IMR-90 (cell line): Measurements from ENCODE around the gene PCNX2. TPM values are rescaled to one million over a fixed set of nuclear protein-coding genes. Genes with fewer than 3 reads are reported as not detected.

Experiments used
- ATAC-seq: fragments of 200-7000 bp; cut with Tn5 transposase; 2 replicates; pipeline ENCODE4 v1.9.1; 2020; ENCODE audit warnings: low read depth, mild to moderate bottlenecking, moderate library complexity
- BruUV-seq: library from RNA; stranded (reverse); fragments of 400-500 nt; replicated peaks from 2 replicates; lab custom pipeline; 2021; lab: Mats Ljungman, UMichigan
- CTCF ChIA-PET: fragments of 300-600 bp; formaldehyde crosslinking; extraction: SDS; loops from one replicate; lab custom pipeline; 2021; ENCODE audit warnings: antibody characterized with exemption; lab: Yijun Ruan, JAX
- POLR2A ChIA-PET: fragments of 300-600 bp; sonication (Branson Sonifier 250); formaldehyde crosslinking; loops from one replicate; lab custom pipeline; 2022; ENCODE audit warnings: antibody characterized with exemption; ENCODE audit not compliant: unreplicated experiment; lab: Charles Lee
- DNase-seq: peaks from one replicate; pipeline ENCODE4 v3.0.0; 2013
- H2AFZ ChIP-seq: replicated peaks from 2 replicates; pipeline ENCODE3; 2013; ENCODE audit warnings: low read length, mild to moderate bottlenecking; ENCODE audit not compliant: poor library complexity
- H2AK5ac ChIP-seq: 2 replicates; pipeline ENCODE4 v1.6.1; 2013; ENCODE audit warnings: low read depth, low read length, inconsistent platforms
- H2AK9ac ChIP-seq: replicated peaks from 2 replicates; pipeline ENCODE3; 2013; ENCODE audit warnings: mild to moderate bottlenecking, low read depth, low read length, moderate library complexity; ENCODE audit not compliant: poor library complexity
- H2BK120ac ChIP-seq: 2 replicates; pipeline ENCODE4 v1.6.1; 2013; ENCODE audit warnings: low read depth, low read length, inconsistent platforms
- H2BK15ac ChIP-seq: 3 replicates; pipeline ENCODE4 v1.6.1; 2013; ENCODE audit warnings: low read depth, low read length, inconsistent platforms
- H2BK20ac ChIP-seq: 2 replicates; pipeline ENCODE4 v1.6.1; 2013; ENCODE audit warnings: low read depth, mild to moderate bottlenecking, inconsistent platforms, low read length, moderate library complexity
- H2BK5ac ChIP-seq: 2 replicates; pipeline ENCODE4 v1.6.1; 2013; ENCODE audit warnings: mild to moderate bottlenecking, low read depth, low read length, inconsistent platforms; ENCODE audit not compliant: poor library complexity, severe bottlenecking
- H3K14ac ChIP-seq: replicated peaks from 2 replicates; pipeline ENCODE4 v1.6.1; 2013; ENCODE audit warnings: low read depth, low read length, inconsistent platforms
- H3K18ac ChIP-seq: 2 replicates; pipeline ENCODE4 v1.6.1; 2013; ENCODE audit warnings: low read depth, low read length, control low read depth
- H3K23ac ChIP-seq: 2 replicates; pipeline ENCODE4 v1.6.1; 2013; ENCODE audit warnings: low read depth, low read length, inconsistent platforms
- H3K27ac ChIP-seq: 2 replicates; pipeline ENCODE4 v1.5.1; 2013; ENCODE audit warnings: mild to moderate bottlenecking, control low read depth, low read length; ENCODE audit not compliant: insufficient read depth
- H3K27me3 ChIP-seq: 2 replicates; pipeline ENCODE4 v1.6.1; 2013; ENCODE audit warnings: low read length; ENCODE audit not compliant: control insufficient read depth, insufficient read depth
- H3K36me3 ChIP-seq: 2 replicates; pipeline ENCODE4 v1.6.1; 2013; ENCODE audit warnings: low read length, mixed read lengths; ENCODE audit not compliant: control insufficient read depth, insufficient read depth
- H3K4ac ChIP-seq: 2 replicates; pipeline ENCODE4 v1.6.1; 2013; ENCODE audit warnings: low read depth, low read length, inconsistent platforms
- H3K4me1 ChIP-seq: 2 replicates; pipeline ENCODE4 v1.6.1; 2013; ENCODE audit warnings: low read length, mixed read lengths; ENCODE audit not compliant: control insufficient read depth, insufficient read depth
- H3K4me2 ChIP-seq: 2 replicates; pipeline ENCODE4 v1.6.1; 2013; ENCODE audit warnings: low read depth, mild to moderate bottlenecking, control low read depth, low read length, moderate library complexity
- H3K4me3 ChIP-seq: 2 replicates; pipeline ENCODE4 v1.5.1; 2013; ENCODE audit warnings: low read depth, mild to moderate bottlenecking, control low read depth, low read length, moderate library complexity; ENCODE audit not compliant: insufficient read depth
- H3K56ac ChIP-seq: 2 replicates; pipeline ENCODE4 v1.6.1; 2013; ENCODE audit warnings: low read length, inconsistent platforms; ENCODE audit not compliant: insufficient read depth; ENCODE audit errors: extremely low read depth
- H3K79me1 ChIP-seq, 2 experiments: 2 replicates each; pipeline ENCODE4 v1.6.1; 2013; ENCODE audit warnings: low read length in 2 of 2, inconsistent platforms in 1 of 2, low read depth in 1 of 2
- H3K9ac ChIP-seq: 2 replicates; pipeline ENCODE4 v1.6.1; 2013; ENCODE audit warnings: low read depth, low read length, control low read depth
- H3K9me1 ChIP-seq: 2 replicates; pipeline ENCODE4 v1.6.1; 2013; ENCODE audit warnings: low read length, inconsistent platforms; ENCODE audit not compliant: insufficient read depth
- H3K9me3 ChIP-seq: 2 replicates; pipeline ENCODE4 v1.6.1; 2013; ENCODE audit warnings: low read length; ENCODE audit not compliant: control insufficient read depth, insufficient read depth
- H4K20me1 ChIP-seq: 2 replicates; pipeline ENCODE4 v1.6.1; 2013; ENCODE audit warnings: low read length, inconsistent platforms; ENCODE audit not compliant: insufficient read depth
- H4K5ac ChIP-seq: 2 replicates; pipeline ENCODE4 v1.6.1; 2013; ENCODE audit warnings: mild to moderate bottlenecking, low read depth, low read length, control low read depth
- H4K8ac ChIP-seq, 2 experiments: 2 replicates each; pipeline ENCODE4 v1.6.1; 2013; ENCODE audit warnings: low read depth in 2 of 2, low read length in 2 of 2, control low read depth in 1 of 2, inconsistent platforms in 1 of 2
- H4K91ac ChIP-seq: 2 replicates; pipeline ENCODE4 v1.6.1; 2013; ENCODE audit warnings: low read depth, low read length, inconsistent platforms; ENCODE audit not compliant: insufficient read depth
- BHLHE40 ChIP-seq: fragments of 150-350 bp; IDR thresholded peaks from 2 replicates; pipeline ENCODE4 v1.6.1; 2016; ENCODE audit warnings: mild to moderate bottlenecking, low read depth, low read length
- CEBPB ChIP-seq: IDR thresholded peaks from 2 replicates; pipeline ENCODE4 v1.6.1; 2012; ENCODE audit warnings: low read depth, low read length, improper control_type of control experiment
- CHD1 ChIP-seq: IDR thresholded peaks from 2 replicates; pipeline ENCODE4 v1.6.1; 2012; ENCODE audit warnings: low read depth, low read length, improper control_type of control experiment
- FOS ChIP-seq: fragments of 150-350 bp; IDR thresholded peaks from 2 replicates; pipeline ENCODE4 v1.6.1; 2016; ENCODE audit warnings: low read depth, low read length
- MAFK ChIP-seq: IDR thresholded peaks from 2 replicates; pipeline ENCODE4 v1.6.1; 2012; ENCODE audit warnings: low read depth, low read length, improper control_type of control experiment
- MAZ ChIP-seq: IDR thresholded peaks from 2 replicates; pipeline ENCODE4 v1.6.1; 2012; ENCODE audit warnings: low read depth, mild to moderate bottlenecking, low read length, improper control_type of control experiment, moderate library complexity, borderline replicate concordance
- MXI1 ChIP-seq: IDR thresholded peaks from 2 replicates; pipeline ENCODE4 v1.6.1; 2012; ENCODE audit warnings: low read depth, mild to moderate bottlenecking, low read length, moderate library complexity, borderline replicate concordance
- NFE2L2 ChIP-seq: fragments of 150-350 bp; IDR thresholded peaks from 2 replicates; pipeline ENCODE4 v1.6.1; 2016; ENCODE audit warnings: low read depth, mild to moderate bottlenecking, low read length
- POLR2A ChIP-seq: IDR thresholded peaks from 2 replicates; pipeline ENCODE4 v1.6.1; 2012; ENCODE audit warnings: mild to moderate bottlenecking, low read depth, low read length
- RAD21 ChIP-seq: IDR thresholded peaks from 2 replicates; pipeline ENCODE4 v1.6.1; 2012; ENCODE audit warnings: low read length, improper control_type of control experiment
- RCOR1 ChIP-seq: IDR thresholded peaks from 2 replicates; pipeline ENCODE4 v1.6.1; 2012; ENCODE audit warnings: mild to moderate bottlenecking, low read length, improper control_type of control experiment; ENCODE audit not compliant: insufficient replicate concordance
- RFX5 ChIP-seq: IDR thresholded peaks from 2 replicates; pipeline ENCODE4 v1.8.0; 2012; ENCODE audit warnings: low read depth, mild to moderate bottlenecking, low read length, moderate library complexity
- SMC3 ChIP-seq: fragments of 150-350 bp; IDR thresholded peaks from 2 replicates; pipeline ENCODE4 v1.6.1; 2016; ENCODE audit warnings: low read depth, mild to moderate bottlenecking, antibody characterized with exemption, low read length, moderate library complexity
- WGBS, 2 experiments: methylation state at CpG; one replicate each; pipeline versions ENCODE4 v1.1.5 to v1.1.7; 2013; ENCODE audit warnings: missing lambda C conversion rate in 2 of 2; ENCODE audit not compliant: insufficient read length in 1 of 2; ENCODE audit errors: extremely low coverage in 2 of 2; 5-methylcytosine and 5-hydroxymethylcytosine counted together
- dilution Hi-C: fragments of 300-500 bp; cut with HindIII; formaldehyde crosslinking; loops from one replicate; pipeline ENCODE4 v1.14.3; 2018; ENCODE audit warnings: low sequenced_read_pairs; ENCODE audit not compliant: unreplicated experiment
- in situ Hi-C: fragments of 300-500 bp; cut with MboI; formaldehyde crosslinking; loops from 3 replicates; pipeline ENCODE4 v1.14.3; 2019; ENCODE audit warnings: low sequenced_read_pairs, inconsistent platforms, mixed read lengths
- intact Hi-C: fragments of 100-400 bp; cut with micrococcal nuclease; formaldehyde crosslinking; loops from 2 replicates; pipeline ENCODE4 v1.10.0; 2022
- polyA plus RNA-seq, 3 experiments: library from polyadenylated mRNA; depleted of rRNA; stranded (reverse); fragments of >200 nt; gene quantifications; 2 replicates each; pipeline ENCODE4 v1.2.3, GENCODE V29; 2012; ENCODE audit warnings: low replicate concordance in 1 of 3
- total RNA-seq: library from RNA; depleted of rRNA; stranded (reverse); fragments of >200 nt; gene quantifications from 2 replicates; pipeline ENCODE4 v1.2.3, GENCODE V29; 2012
- TF ChIP-seq, protein P1 (sequence below): conservative IDR thresholded peaks from 2 replicates; pipeline ENCODE4 v1.5.1; 2012; ENCODE audit warnings: mild to moderate bottlenecking, low read depth, low read length, improper control_type of control experiment
- TF ChIP-seq, protein P2 (sequence below): fragments of 150-350 bp; IDR thresholded peaks from 2 replicates; pipeline ENCODE4 v1.6.1; 2016; ENCODE audit warnings: low read depth, mild to moderate bottlenecking, low read length, moderate library complexity, borderline replicate concordance
- TF ChIP-seq, protein P3 (sequence below): fragments of 150-350 bp; IDR thresholded peaks from 2 replicates; pipeline ENCODE4 v1.6.1; 2017; ENCODE audit warnings: mild to moderate bottlenecking, antibody characterized with exemption, low read length, low read depth

The PCNX2 gene
- total and polyA plus RNA-seq, 2 of the 4 experiments (the other 2 are of a cell fraction) = 15.9 to 22.6 TPM

DNA sequence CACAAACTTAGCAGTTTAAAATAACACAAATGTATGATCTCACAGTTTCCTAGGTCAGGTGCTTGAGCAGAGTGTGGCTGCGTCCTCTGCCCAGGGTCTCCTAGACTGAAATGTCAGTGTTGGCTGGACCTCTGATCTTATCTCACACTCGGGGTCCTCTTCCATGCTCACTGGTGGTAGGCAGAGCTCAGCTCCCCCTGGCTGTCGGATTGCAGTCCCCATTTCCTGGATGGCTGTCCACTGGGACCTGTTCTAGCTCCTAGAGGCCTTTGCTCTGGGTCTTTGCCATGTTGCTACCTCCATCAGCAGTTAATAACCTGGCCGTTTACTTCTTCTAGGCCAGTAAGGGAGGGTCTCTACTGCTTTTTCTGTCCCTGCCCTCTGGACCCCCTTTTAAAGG, 107.5 kb downstream of the PCNX2 start:
- Histone ChIP-seq H2BK120ac (no peak overlapping the region), H3K4me2 (no peak overlapping the region)

More for the DNA sequence above, 107.5 kb downstream of the PCNX2 start:
- Histone ChIP-seq H3K9me3 (no peaks in the 10 kb centered on the region), H4K20me1 (no peaks in the 10 kb centered on the region), H3K56ac (no peak overlapping the region), H3K4me3 (no peak overlapping the region), H4K91ac (no peak overlapping the region), H3K4ac (no peak overlapping the region; the same call in 1 of the 2 replicates), H3K14ac (no peak overlapping the region), H2AK9ac (no peak overlapping the region), H3K18ac (no peak overlapping the region), H3K9me1 (peaks cover 9% of the 10 kb centered on the region), H3K23ac (no peak overlapping the region), H3K27ac (no peak overlapping the region), H3K27me3 (no peaks in the 10 kb centered on the region), H2AFZ (no peak overlapping the region), H3K4me1 (peaks cover 9% of the 10 kb centered on the region), H3K79me1 (peaks cover 0 to 3% of the 10 kb centered on the region in 2 experiments; a peak in 1 of 4 replicates), H2BK5ac (no peak overlapping the region), H2AK5ac (no peak overlapping the region), H2BK20ac (no peak overlapping the region), H3K36me3 (peaks cover 3% of the 10 kb centered on the region; the same call in 1 of the 2 replicates), H2BK15ac (no peak overlapping the region), H3K9ac (no peak overlapping the region), H4K5ac (no peak overlapping the region), H4K8ac (no peak overlapping the region)
- ATAC-seq (no peak), DNase-seq (no peak)
- WGBS, 2 experiments = 83% methylated on average over 3 of the region's 4 CpGs; no CpG with 5 or more reads in 1 of the 2 experiments
- in situ Hi-C loops (no loop called here), dilution Hi-C loops (no loop called here), intact Hi-C loops (no loop called here)
- ChIA-PET CTCF (no interaction called here), POLR2A (no interaction called here)
- BruUV-seq = no TSS peak
- no peak for TF ChIP-seq FOS
- no peak for TF ChIP-seq POLR2A
- TF ChIP-seq RAD21 = no peak
- no peak for TF ChIP-seq BHLHE40
- TF ChIP-seq SMC3 = no peak
- no peak for TF ChIP-seq MAZ
- TF ChIP-seq MAFK = no peak
- no peak for TF ChIP-seq RFX5
- TF ChIP-seq MXI1 = no peak
- TF ChIP-seq NFE2L2 = no peak
- no peak for TF ChIP-seq CEBPB
- TF ChIP-seq, protein P1, sequence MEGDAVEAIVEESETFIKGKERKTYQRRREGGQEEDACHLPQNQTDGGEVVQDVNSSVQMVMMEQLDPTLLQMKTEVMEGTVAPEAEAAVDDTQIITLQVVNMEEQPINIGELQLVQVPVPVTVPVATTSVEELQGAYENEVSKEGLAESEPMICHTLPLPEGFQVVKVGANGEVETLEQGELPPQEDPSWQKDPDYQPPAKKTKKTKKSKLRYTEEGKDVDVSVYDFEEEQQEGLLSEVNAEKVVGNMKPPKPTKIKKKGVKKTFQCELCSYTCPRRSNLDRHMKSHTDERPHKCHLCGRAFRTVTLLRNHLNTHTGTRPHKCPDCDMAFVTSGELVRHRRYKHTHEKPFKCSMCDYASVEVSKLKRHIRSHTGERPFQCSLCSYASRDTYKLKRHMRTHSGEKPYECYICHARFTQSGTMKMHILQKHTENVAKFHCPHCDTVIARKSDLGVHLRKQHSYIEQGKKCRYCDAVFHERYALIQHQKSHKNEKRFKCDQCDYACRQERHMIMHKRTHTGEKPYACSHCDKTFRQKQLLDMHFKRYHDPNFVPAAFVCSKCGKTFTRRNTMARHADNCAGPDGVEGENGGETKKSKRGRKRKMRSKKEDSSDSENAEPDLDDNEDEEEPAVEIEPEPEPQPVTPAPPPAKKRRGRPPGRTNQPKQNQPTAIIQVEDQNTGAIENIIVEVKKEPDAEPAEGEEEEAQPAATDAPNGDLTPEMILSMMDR = no peak
- no peak for TF ChIP-seq CHD1
- TF ChIP-seq, protein P2, sequence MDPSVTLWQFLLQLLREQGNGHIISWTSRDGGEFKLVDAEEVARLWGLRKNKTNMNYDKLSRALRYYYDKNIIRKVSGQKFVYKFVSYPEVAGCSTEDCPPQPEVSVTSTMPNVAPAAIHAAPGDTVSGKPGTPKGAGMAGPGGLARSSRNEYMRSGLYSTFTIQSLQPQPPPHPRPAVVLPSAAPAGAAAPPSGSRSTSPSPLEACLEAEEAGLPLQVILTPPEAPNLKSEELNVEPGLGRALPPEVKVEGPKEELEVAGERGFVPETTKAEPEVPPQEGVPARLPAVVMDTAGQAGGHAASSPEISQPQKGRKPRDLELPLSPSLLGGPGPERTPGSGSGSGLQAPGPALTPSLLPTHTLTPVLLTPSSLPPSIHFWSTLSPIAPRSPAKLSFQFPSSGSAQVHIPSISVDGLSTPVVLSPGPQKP = no peak
- TF ChIP-seq RCOR1 = no peak
- TF ChIP-seq, protein P3, sequence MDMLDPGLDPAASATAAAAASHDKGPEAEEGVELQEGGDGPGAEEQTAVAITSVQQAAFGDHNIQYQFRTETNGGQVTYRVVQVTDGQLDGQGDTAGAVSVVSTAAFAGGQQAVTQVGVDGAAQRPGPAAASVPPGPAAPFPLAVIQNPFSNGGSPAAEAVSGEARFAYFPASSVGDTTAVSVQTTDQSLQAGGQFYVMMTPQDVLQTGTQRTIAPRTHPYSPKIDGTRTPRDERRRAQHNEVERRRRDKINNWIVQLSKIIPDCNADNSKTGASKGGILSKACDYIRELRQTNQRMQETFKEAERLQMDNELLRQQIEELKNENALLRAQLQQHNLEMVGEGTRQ = no peak
